LNCaP clone FGC (cell line): ENCODE results near the gene ZFAND3.

Experiments
- DNase-seq: peaks from one replicate; pipeline ENCODE4 v3.0.0-alpha.2; 2011; ENCODE audit warnings: low read depth
- H3K4me3 ChIP-seq: 2 replicates; pipeline ENCODE4 v1.5.1; 2011; ENCODE audit warnings: mild to moderate bottlenecking, low read depth, low read length, control low read depth
- TF ChIP-seq, protein P1 (sequence below): IDR thresholded peaks from 2 replicates; pipeline ENCODE4 v1.5.1; 2012; ENCODE audit warnings: mild to moderate bottlenecking; ENCODE audit not compliant: control insufficient read depth, insufficient read depth; ENCODE audit errors: extremely low read depth

Gene ZFAND3

DNA sequence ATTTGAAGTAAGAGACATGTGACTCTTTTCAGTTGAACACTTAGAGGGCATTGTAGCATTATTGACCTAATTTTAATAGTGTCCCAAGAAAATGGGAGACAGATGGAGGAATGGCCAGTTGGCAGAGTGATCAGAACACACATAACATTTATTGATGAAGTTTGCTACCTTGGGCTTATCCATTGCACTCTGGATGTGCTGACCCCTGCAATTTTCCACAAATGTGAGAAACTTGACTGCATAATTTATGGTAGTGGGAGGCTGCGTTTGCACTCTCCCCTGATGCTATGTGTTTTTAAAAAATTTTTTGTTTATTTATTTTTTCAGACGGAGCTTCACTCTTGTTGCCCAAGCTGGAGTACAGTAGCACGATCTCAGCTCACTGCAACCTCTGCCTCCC is 95.9 kb downstream of the ZFAND3 start:
- TF ChIP-seq, protein P1, sequence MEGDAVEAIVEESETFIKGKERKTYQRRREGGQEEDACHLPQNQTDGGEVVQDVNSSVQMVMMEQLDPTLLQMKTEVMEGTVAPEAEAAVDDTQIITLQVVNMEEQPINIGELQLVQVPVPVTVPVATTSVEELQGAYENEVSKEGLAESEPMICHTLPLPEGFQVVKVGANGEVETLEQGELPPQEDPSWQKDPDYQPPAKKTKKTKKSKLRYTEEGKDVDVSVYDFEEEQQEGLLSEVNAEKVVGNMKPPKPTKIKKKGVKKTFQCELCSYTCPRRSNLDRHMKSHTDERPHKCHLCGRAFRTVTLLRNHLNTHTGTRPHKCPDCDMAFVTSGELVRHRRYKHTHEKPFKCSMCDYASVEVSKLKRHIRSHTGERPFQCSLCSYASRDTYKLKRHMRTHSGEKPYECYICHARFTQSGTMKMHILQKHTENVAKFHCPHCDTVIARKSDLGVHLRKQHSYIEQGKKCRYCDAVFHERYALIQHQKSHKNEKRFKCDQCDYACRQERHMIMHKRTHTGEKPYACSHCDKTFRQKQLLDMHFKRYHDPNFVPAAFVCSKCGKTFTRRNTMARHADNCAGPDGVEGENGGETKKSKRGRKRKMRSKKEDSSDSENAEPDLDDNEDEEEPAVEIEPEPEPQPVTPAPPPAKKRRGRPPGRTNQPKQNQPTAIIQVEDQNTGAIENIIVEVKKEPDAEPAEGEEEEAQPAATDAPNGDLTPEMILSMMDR, result no peak
- H3K4me3 ChIP-seq, result no peak overlapping the region
- no peak for DNase-seq

GRCh38 chr6:37916149-37916548 is 96.6 kb downstream of the ZFAND3 start:
- no peak overlapping the region for H3K4me3 ChIP-seq
- no peak for DNase-seq
- TF ChIP-seq, protein P1, result no peak

DNA sequence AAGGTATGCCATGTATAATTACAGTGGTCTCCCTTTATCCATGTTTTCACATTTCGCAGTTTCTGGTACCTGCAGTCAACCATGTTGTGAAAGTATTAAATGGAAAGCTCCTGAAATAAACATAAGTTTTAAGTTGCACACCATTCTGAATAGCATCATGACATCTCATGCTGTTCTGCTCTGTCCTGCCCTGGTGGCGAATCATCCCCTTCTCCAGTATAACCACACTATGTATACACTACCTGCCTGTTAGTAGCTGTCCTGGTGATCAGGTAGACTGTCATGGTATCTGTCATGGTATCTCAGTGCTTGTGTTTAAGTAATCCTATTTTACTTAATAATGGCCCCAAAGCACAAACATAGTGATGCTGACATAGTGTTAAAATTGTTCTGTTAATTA is 97.1 kb downstream of the ZFAND3 start:
- H3K4me3 ChIP-seq, result no peak overlapping the region
- no peak for DNase-seq
- TF ChIP-seq, protein P1, result no peak

- no peak for DNase-seq
- TF ChIP-seq, protein P1, result no peak
- no peak overlapping the region for H3K4me3 ChIP-seq
These were observed 98.0 kb downstream of the ZFAND3 start for GRCh38 chr6:37917566-37917965.

DNA sequence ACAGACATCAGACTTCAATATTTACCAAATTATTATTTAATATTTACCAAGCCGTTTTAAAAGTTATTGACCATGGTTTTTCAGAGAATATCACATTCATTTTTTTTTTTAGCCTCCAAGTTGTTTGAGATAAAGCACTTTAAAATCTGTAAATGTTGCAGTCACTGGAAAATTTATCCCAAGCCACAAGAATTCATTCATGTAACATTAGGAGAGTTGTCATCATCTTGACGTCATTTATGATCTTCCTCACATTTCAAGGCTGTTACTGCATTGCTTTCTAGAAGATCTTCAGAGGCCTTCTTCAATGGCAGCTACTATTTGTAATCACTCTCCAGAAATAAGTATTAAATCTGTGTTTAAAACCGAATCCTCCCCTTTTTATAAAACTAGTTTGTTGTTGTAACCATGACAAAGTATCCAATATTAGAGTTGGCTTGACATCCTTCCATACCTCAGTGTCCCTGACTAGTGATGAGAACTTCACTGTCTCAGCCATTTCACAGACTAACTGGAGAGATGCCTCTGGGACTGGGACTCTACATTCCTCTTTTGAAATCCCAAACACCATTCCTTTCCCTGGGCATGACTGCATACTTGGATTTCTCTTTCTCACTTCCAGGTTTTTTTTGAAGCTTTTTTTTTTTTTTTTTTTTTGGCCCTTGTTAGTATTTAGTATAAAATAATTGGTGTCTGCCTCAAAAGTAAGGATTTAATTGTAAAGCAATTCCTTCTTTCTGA is 100.1 kb downstream of the ZFAND3 start:
- TF ChIP-seq, protein P1, result no peak
- H3K4me3 ChIP-seq, result no peak overlapping the region
- DNase-seq, result no peak

GRCh38 chr6:37920667-37921066 is 101.1 kb downstream of the ZFAND3 start:
- H3K4me3 ChIP-seq, result no peak overlapping the region
- TF ChIP-seq, protein P1, result no peak
- no peak for DNase-seq

GRCh38 chr6:37922563-37922962 is 103.0 kb downstream of the ZFAND3 start:
- H3K4me3 ChIP-seq, result no peak overlapping the region
- TF ChIP-seq, protein P1, result no peak
- no peak for DNase-seq
